Esophagus squamous epithelium (tissue), 5 donors: ENCODE data around the gene NTF3. TPM values are rescaled to one million over a fixed set of nuclear protein-coding genes. Genes with fewer than 3 reads are reported as not detected.

Experiments used
- DNase-seq: peaks from one replicate; lab custom pipeline; 2025; lab: John Stamatoyannopoulos, UW
- H3K27ac ChIP-seq, 4 donors: fragments of 200-600 bp; sonication (generic); one replicate each; pipeline ENCODE4 v1.5.1; 2016 to 2019; ENCODE audit warnings: mild to moderate bottlenecking in 1 of 4
- H3K27me3 ChIP-seq, 4 donors: fragments of 200-600 bp; sonication (generic); 1 replicate in 3 of 4; 2 replicates in 1 of 4; pipeline versions ENCODE4 v1.5.1 to v1.6.0; 2017 to 2021; ENCODE audit warnings: antibody characterized with exemption in 1 of 4
- H3K36me3 ChIP-seq, 3 donors: fragments of 200-600 bp; sonication (generic); one replicate each; pipeline ENCODE4 v1.5.1; 2016 to 2019
- H3K4me1 ChIP-seq, 3 donors: fragments of 200-600 bp; sonication (generic); one replicate each; pipeline ENCODE4 v1.5.1; 2017 to 2019
- H3K4me3 ChIP-seq, 4 donors: fragments of 200-600 bp; sonication (generic); 1 replicate in 3 of 4; 2 replicates in 1 of 4; pipeline ENCODE4 v1.5.1; 2016 to 2019; ENCODE audit warnings: mild to moderate bottlenecking in 2 of 4, moderate library complexity in 1 of 4
- H3K9me3 ChIP-seq, 3 donors: fragments of 200-600 bp; sonication (generic); one replicate each; pipeline ENCODE4 v1.5.1; 2016 to 2019
- CTCF ChIP-seq, 6 experiments: fragments of 450-650 bp in 4 of 6; fragments of 200-600 bp in 2 of 6; sonication (generic) in 2 of 6; IDR thresholded peaks; one replicate each; pipeline ENCODE4 v1.5.1; 2016 to 2019; ENCODE audit warnings: antibody characterized with exemption in 6 of 6, mild to moderate bottlenecking in 4 of 6, moderate library complexity in 4 of 6
- POLR2A ChIP-seq, 4 donors: fragments of 450-650 bp; IDR thresholded peaks; one replicate each; pipeline ENCODE4 v1.6.1; 2017; ENCODE audit warnings: antibody characterized with exemption in 4 of 4, mild to moderate bottlenecking in 4 of 4, moderate library complexity in 3 of 4
- WGBS, 2 donors: methylation state at CpG; one replicate each; pipeline ENCODE4 v1.1.5; 2018; 5-methylcytosine and 5-hydroxymethylcytosine counted together
- intact Hi-C: fragments of 100-400 bp; cut with DNase I; formaldehyde crosslinking; loops from one replicate; pipeline ENCODE4 v1.15.0; 2022
- total RNA-seq, 4 donors: library from RNA; depleted of rRNA; stranded (reverse); fragments of >200 nt; gene quantifications; one replicate each; pipeline ENCODE4 v1.1.0, GENCODE V29; 2016
- donor health status: DM: yes; HTN: yes; CAD: no.

Gene NTF3
- total RNA-seq, 4 donors from 2014 or later, result 0.30 to 7.6 (median 1.9) TPM

GRCh38 chr12:5507401-5507935, 75.6 kb downstream of the NTF3 start:
- no peak for DNase-seq
- peaks cover 5 to 32% (median 9%) of the 10 kb centered on the region in 3 donors for H3K4me1 ChIP-seq
- TF ChIP-seq CTCF (IDR thresholded peaks at IDR 0.05) (no peak), POLR2A (IDR thresholded peaks at IDR 0.05) (no peak)
- H3K9me3 ChIP-seq, result no peaks in the 10 kb centered on the region
- H3K4me3 ChIP-seq, result no peak overlapping the region
- 79 to 84% methylated on average over 7 to 8 of the region's 8 CpGs for WGBS, 2 donors
- H3K27ac ChIP-seq, result no peak overlapping the region
- peaks cover 0 to 73% (median 0%) of the 10 kb centered on the region in 4 donors for H3K27me3 ChIP-seq
- H3K36me3 ChIP-seq, result no peaks in the 10 kb centered on the region
- intact Hi-C loops, result no loop called here

- H3K27me3 ChIP-seq, result peaks cover 0 to 73% (median 0%) of the 10 kb centered on the region in 4 donors
Observed at GRCh38 chr12:5507944-5508343, 76.0 kb downstream of the NTF3 start.

GRCh38 chr12:5509102-5509501, 77.2 kb downstream of the NTF3 start:
- no peaks in the 10 kb centered on the region for H3K9me3 ChIP-seq
- H3K27ac ChIP-seq, result no peak overlapping the region
- H3K36me3 ChIP-seq, result no peaks in the 10 kb centered on the region
- intact Hi-C loops, result no loop called here
- no peak for DNase-seq
- TF ChIP-seq CTCF (IDR thresholded peaks at IDR 0.05) (no peak), POLR2A (IDR thresholded peaks at IDR 0.05) (no peak)
- H3K27me3 ChIP-seq, result peaks cover 0 to 78% (median 0%) of the 10 kb centered on the region in 4 donors
- H3K4me1 ChIP-seq, result peaks cover 5 to 23% (median 8%) of the 10 kb centered on the region in 3 donors
- 88 to 94% methylated on average over 4 of the region's 4 CpGs for WGBS, 2 donors
- no peak overlapping the region for H3K4me3 ChIP-seq

More at GRCh38 chr12:5507944-5508343, 76.0 kb downstream of the NTF3 start:
- no peak overlapping the region for H3K27ac ChIP-seq
- H3K9me3 ChIP-seq, result no peaks in the 10 kb centered on the region
- 87 to 89% methylated on average over 4 to 5 of the region's 5 CpGs for WGBS, 2 donors
- no peak for TF ChIP-seq CTCF (IDR thresholded peaks at IDR 0.05)
- TF ChIP-seq POLR2A (IDR thresholded peaks at IDR 0.05), result no peak
- intact Hi-C loops, result no loop called here
- no peak overlapping the region for H3K4me3 ChIP-seq
- DNase-seq, result no peak
- no peaks in the 10 kb centered on the region for H3K36me3 ChIP-seq
- H3K4me1 ChIP-seq, result peaks cover 5 to 34% (median 9%) of the 10 kb centered on the region in 3 donors

- Histone ChIP-seq H3K9me3 (no peaks in the 10 kb centered on the region), H3K27me3 (peaks cover 0 to 73% (median 0%) of the 10 kb centered on the region in 4 donors), H3K4me1 (peaks cover 5 to 18% (median 6%) of the 10 kb centered on the region in 3 donors), H3K27ac (no peak overlapping the region), H3K36me3 (no peaks in the 10 kb centered on the region), H3K4me3 (no peak overlapping the region)
- intact Hi-C loops, result no loop called here
- WGBS, 2 donors, result 81 to 88% methylated on average over 7 of the region's 7 CpGs
- DNase-seq, result no peak
- TF ChIP-seq POLR2A (IDR thresholded peaks at IDR 0.05) (no peak), CTCF (IDR thresholded peaks at IDR 0.05) (no peak)
Observed at GRCh38 chr12:5509557-5509956, 77.6 kb downstream of the NTF3 start.

GRCh38 chr12:5510251-5510805, 78.4 kb downstream of the NTF3 start:
- DNase-seq, result no peak
- H3K36me3 ChIP-seq, result no peaks in the 10 kb centered on the region

More at GRCh38 chr12:5510251-5510805, 78.4 kb downstream of the NTF3 start:
- intact Hi-C loops, result no loop called here
- TF ChIP-seq POLR2A (IDR thresholded peaks at IDR 0.05) (no peak), CTCF (IDR thresholded peaks at IDR 0.05) (no peak)
- no peak overlapping the region for H3K4me3 ChIP-seq
- H3K9me3 ChIP-seq, result no peaks in the 10 kb centered on the region
- H3K4me1 ChIP-seq, result peaks cover 5 to 17% (median 6%) of the 10 kb centered on the region in 3 donors
- peaks cover 0 to 66% (median 0%) of the 10 kb centered on the region in 4 donors for H3K27me3 ChIP-seq
- WGBS, 2 donors, result 91 to 96% methylated on average over 4 to 5 of the region's 9 CpGs
- no peak overlapping the region for H3K27ac ChIP-seq
